Ovary (tissue), 3 donors: Measurements from ENCODE around the gene ERCC6.

Experiments used
- POLR2A ChIP-seq: fragments of 450-650 bp; IDR thresholded peaks from one replicate; pipeline ENCODE4 v1.6.1; 2017; ENCODE audit warnings: antibody characterized with exemption, mild to moderate bottlenecking, moderate library complexity
- TF ChIP-seq, protein P1 (sequence below), 3 donors: fragments of 450-650 bp in 2 of 3; fragments of 200-600 bp in 1 of 3; IDR thresholded peaks; one replicate each; pipeline versions ENCODE4 v1.5.1 to v1.8.0; 2016 to 2022; ENCODE audit warnings: antibody characterized with exemption in 3 of 3, mild to moderate bottlenecking in 1 of 3
- donor health status: DM: no; HTN: no; CAD: no.

DNA sequence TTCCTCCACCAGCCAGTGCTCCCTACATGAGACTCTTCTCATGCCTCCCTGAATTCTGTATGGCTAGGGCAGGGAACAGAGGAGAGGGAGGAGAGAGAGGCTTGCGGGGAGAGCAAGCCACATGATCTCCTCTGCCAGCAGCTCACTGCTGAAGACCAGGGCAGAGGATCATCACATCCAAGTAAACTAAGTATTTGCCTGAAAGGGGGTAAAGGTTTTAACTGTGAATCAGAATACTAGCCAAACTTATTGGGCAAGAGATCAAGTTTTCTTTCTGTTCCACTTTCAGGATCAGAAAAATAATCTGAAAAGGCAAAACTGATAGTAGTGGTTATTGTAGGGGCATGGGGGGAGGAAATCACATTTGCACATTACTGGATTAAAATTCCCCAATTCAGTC lies 17.8 kb upstream of the ERCC6 start:
- no peak for TF ChIP-seq POLR2A
- TF ChIP-seq, protein P1, sequence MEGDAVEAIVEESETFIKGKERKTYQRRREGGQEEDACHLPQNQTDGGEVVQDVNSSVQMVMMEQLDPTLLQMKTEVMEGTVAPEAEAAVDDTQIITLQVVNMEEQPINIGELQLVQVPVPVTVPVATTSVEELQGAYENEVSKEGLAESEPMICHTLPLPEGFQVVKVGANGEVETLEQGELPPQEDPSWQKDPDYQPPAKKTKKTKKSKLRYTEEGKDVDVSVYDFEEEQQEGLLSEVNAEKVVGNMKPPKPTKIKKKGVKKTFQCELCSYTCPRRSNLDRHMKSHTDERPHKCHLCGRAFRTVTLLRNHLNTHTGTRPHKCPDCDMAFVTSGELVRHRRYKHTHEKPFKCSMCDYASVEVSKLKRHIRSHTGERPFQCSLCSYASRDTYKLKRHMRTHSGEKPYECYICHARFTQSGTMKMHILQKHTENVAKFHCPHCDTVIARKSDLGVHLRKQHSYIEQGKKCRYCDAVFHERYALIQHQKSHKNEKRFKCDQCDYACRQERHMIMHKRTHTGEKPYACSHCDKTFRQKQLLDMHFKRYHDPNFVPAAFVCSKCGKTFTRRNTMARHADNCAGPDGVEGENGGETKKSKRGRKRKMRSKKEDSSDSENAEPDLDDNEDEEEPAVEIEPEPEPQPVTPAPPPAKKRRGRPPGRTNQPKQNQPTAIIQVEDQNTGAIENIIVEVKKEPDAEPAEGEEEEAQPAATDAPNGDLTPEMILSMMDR (IDR thresholded peaks at IDR 0.05), result no peak
